ENCODE measurements around the gene RBM20.
"Not testable (repeated sequence)": the region's sequence is repeated elsewhere in the genome, so short reads cannot be mapped to it uniquely, and the experiment has no call there.

- not testable (repeated sequence) for TF ChIP-seq CTCF, POLR2A (IDR thresholded peaks at IDR 0.05)
Measured at GRCh38 chr10:110767601-110768000, 123.5 kb downstream of the RBM20 start.

Measured in uterus (tissue), 2 donors.